Measurements from ENCODE around the gene CPLX4. TPM values are rescaled to one million over a fixed set of nuclear protein-coding genes. Genes with fewer than 3 reads are reported as not detected.

Gene CPLX4
- total RNA-seq, 2 donors from 2014 or later = not detected

DNA sequence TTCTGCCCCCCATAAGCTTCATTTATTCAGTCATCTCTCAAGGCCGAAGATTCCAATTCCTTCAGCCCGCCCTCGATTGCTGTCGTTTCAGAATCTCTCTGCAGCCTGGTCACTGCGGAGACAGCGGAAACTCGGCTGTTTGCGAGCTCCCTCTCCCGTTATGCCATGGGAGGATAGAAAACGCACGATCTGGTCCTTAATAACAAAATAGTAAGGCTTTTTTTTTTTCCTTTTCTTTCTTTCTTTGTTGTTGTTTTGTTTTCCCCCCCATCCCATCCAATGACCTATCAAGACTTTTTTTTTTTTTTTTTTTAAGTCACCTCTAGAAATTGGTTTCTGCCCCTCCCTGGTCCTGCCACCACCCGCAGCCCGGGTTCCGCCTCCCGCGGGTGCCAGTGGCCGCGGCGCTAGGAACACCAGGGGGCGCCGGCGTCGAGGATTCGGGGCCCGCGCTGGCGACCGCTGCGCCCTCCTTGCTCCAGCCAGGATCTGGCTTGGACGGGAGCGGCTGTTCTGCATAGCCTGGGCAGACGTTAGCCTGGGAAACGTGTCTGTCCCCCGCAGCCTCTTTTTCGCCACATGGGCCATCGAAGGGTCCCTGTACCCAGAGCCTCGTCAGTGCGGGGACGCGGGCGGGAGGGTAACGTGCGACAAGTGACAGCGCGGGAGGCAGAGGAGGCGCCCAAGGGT, 10.1 kb downstream of the CPLX4 start:
- Histone ChIP-seq H3K9ac (ENCODE audit: low read depth in 2 of 2, low read length in 2 of 2) (no peak overlapping the region), H3K4me3 (peak overlapping the region; percentile 20), H3K36me3 (no peaks in the 10 kb centered on the region), H3K27ac (no peak overlapping the region), H3K9me3 (no peaks in the 10 kb centered on the region), H3K27me3 (peaks cover 8% of the 10 kb centered on the region), H3K4me1 (no peaks in the 10 kb centered on the region)
- intact Hi-C loops (cut with DNase I) = no loop called here
- TF ChIP-seq, protein P1, sequence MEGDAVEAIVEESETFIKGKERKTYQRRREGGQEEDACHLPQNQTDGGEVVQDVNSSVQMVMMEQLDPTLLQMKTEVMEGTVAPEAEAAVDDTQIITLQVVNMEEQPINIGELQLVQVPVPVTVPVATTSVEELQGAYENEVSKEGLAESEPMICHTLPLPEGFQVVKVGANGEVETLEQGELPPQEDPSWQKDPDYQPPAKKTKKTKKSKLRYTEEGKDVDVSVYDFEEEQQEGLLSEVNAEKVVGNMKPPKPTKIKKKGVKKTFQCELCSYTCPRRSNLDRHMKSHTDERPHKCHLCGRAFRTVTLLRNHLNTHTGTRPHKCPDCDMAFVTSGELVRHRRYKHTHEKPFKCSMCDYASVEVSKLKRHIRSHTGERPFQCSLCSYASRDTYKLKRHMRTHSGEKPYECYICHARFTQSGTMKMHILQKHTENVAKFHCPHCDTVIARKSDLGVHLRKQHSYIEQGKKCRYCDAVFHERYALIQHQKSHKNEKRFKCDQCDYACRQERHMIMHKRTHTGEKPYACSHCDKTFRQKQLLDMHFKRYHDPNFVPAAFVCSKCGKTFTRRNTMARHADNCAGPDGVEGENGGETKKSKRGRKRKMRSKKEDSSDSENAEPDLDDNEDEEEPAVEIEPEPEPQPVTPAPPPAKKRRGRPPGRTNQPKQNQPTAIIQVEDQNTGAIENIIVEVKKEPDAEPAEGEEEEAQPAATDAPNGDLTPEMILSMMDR (IDR thresholded peaks at IDR 0.05) = peak; percentile 74
- peak; percentile 71 for DNase-seq

DNA sequence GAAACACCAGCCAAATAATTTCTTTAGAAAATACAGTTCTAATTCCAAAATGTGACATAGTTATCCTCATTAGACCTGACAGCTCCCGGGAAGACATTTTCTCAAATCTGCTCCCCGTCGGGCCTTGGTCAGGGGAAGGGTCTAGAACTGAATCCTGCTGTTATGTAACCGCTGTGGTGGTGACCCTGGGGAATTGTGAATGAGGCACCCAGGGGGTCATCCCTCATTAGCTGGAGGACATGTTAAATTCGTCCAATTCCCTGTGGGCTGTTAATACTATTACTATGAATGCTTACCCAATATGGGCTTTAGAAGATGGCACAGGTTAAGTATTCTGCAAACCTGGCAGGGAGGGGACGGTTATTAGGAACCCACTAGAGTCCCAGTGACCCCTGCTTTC, 11.8 kb downstream of the CPLX4 start:
- Histone ChIP-seq H3K27me3 (peaks cover 8% of the 10 kb centered on the region), H3K9ac (ENCODE audit: low read depth in 2 of 2, low read length in 2 of 2) (no peak overlapping the region), H3K27ac (no peak overlapping the region), H3K9me3 (no peaks in the 10 kb centered on the region), H3K36me3 (no peaks in the 10 kb centered on the region), H3K4me3 (no peak overlapping the region), H3K4me1 (no peaks in the 10 kb centered on the region)
- TF ChIP-seq, protein P1 (IDR thresholded peaks at IDR 0.05) = no peak
- no peak for DNase-seq
- intact Hi-C loops (cut with DNase I) = no loop called here

DNA sequence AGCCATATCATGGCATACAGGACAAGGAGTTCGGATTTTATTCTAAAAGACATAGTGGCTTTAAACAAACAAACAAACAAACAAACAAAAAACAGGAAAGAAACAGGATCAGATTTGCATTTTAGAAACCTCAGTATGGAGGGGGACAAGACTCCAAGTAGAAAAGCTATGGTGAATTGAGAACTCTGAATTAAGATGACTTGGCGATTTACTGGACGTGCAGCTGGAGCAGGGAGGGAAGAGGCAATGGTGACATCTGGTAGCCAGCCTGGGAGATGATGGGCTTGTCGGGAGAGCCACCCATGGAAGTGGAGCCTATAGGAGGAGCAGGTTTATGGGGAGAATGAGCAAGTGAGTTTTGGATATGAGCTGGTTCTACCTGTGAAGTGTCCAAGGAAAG, 13.2 kb downstream of the CPLX4 start:
- Histone ChIP-seq H3K9me3 (no peaks in the 10 kb centered on the region), H3K27ac (no peak overlapping the region), H3K27me3 (peaks cover 8% of the 10 kb centered on the region), H3K4me3 (no peak overlapping the region), H3K4me1 (no peaks in the 10 kb centered on the region), H3K9ac (ENCODE audit: low read depth in 2 of 2, low read length in 2 of 2) (no peak overlapping the region), H3K36me3 (no peaks in the 10 kb centered on the region)
- intact Hi-C loops (cut with DNase I) = no loop called here
- TF ChIP-seq, protein P1 (IDR thresholded peaks at IDR 0.05) = no peak
- DNase-seq = no peak

- no peaks in the 10 kb centered on the region for H3K36me3 ChIP-seq
- DNase-seq = no peak
- no peak overlapping the region for H3K27ac ChIP-seq
- peaks cover 2% of the 10 kb centered on the region for H3K27me3 ChIP-seq
- intact Hi-C loops (cut with DNase I) = no loop called here
- no peak overlapping the region for H3K9ac ChIP-seq (ENCODE audit: low read depth in 2 of 2, low read length in 2 of 2)
- H3K9me3 ChIP-seq = no peaks in the 10 kb centered on the region
- H3K4me3 ChIP-seq = no peak overlapping the region
- TF ChIP-seq, protein P1 (IDR thresholded peaks at IDR 0.05) = no peak
- H3K4me1 ChIP-seq = no peaks in the 10 kb centered on the region
These were observed 14.7 kb downstream of the CPLX4 start for GRCh38 chr18:59303656-59304195.

GRCh38 chr18:59303006-59303405, 15.4 kb downstream of the CPLX4 start:
- Histone ChIP-seq H3K27ac (no peak overlapping the region), H3K9ac (ENCODE audit: low read depth in 2 of 2, low read length in 2 of 2) (no peak overlapping the region), H3K9me3 (no peaks in the 10 kb centered on the region), H3K27me3 (no peaks in the 10 kb centered on the region), H3K4me3 (no peak overlapping the region), H3K4me1 (no peaks in the 10 kb centered on the region), H3K36me3 (no peaks in the 10 kb centered on the region)
- intact Hi-C loops (cut with DNase I) = no loop called here
- DNase-seq = no peak
- TF ChIP-seq, protein P1 (IDR thresholded peaks at IDR 0.05) = no peak
